Activated T-cell treated with anti-CD3 and anti-CD28 coated beads, Interleukin-2, amount 50 U/mL, for 4 hours (primary cell): ENCODE data around the gene FBXW4. TPM values are rescaled to one million over a fixed set of nuclear protein-coding genes. Genes with fewer than 3 reads are reported as not detected.

Experiments
- ATAC-seq, 2 donors: fragments of 200-7000 bp; cut with Tn5 transposase; one replicate each; pipeline ENCODE4 v1.10.0; 2021
- DNase-seq: peaks from one replicate; pipeline ENCODE4 v3.0.0-alpha.2; 2020
- H3K27me3 Mint-ChIP-seq: one replicate; pipeline ENCODE4 v1.8.0; 2021; ENCODE audit warnings: low read depth, mixed read lengths
- H3K36me3 Mint-ChIP-seq: one replicate; pipeline ENCODE4 v1.8.0; 2022; ENCODE audit warnings: mixed read lengths; ENCODE audit not compliant: insufficient read depth
- H3K4me1 Mint-ChIP-seq: one replicate; pipeline ENCODE4 v1.8.0; 2021; ENCODE audit warnings: low read depth, mixed read lengths
- H3K4me3 Mint-ChIP-seq: one replicate; pipeline ENCODE4 v1.8.0; 2021; ENCODE audit warnings: mild to moderate bottlenecking, moderate library complexity, mixed read lengths
- H3K9me3 Mint-ChIP-seq: one replicate; pipeline ENCODE4 v1.8.0; 2021; ENCODE audit warnings: mixed read lengths
- total RNA-seq, 3 donors: library from RNA; stranded (reverse); gene quantifications; one replicate each; pipeline ENCODE4 v1.2.1, GENCODE V29; 2021

Gene FBXW4
- total RNA-seq, 3 donors from 2014 or later = 23.8 to 26.8 (median 25.2) TPM

- DNase-seq (no peak), ATAC-seq (no peak)
- Mint-ChIP-seq H3K4me3 (no peak overlapping the region), H3K4me1 (no peaks in the 10 kb centered on the region), H3K36me3 (peaks cover 28% of the 10 kb centered on the region), H3K27me3 (no peaks in the 10 kb centered on the region), H3K9me3 (no peaks in the 10 kb centered on the region)
Measured at GRCh38 chr10:101625821-101626412, 69.1 kb downstream of the FBXW4 start.

DNA sequence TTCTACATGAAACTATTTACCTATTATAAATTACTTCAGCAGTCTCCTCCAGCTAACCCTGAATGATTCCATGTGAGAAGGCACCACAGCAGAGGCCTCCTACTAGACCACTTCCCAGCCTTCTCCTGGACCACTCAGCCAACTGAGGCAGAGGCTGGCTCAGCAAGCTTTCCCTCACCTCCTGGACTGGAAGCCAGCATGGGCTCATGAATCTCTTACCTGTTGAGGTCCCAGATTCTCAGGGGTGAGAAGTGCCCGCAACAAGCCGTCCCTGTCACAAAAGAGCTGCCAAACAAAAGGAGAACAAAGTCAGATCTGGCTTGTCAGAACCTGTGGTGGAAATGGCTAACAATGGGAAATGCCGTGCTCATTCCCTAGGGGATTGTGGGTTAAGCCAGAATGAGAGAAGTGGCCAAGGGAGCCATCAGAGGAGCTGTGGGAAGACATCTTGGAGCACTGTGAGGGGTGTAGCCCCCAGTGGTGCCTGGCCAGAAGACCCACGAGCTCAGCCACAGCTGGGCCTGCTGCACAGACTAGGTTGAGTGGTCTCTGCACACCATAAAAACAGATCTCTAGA, 70.4 kb downstream of the FBXW4 start:
- DNase-seq = no peak
- H3K36me3 Mint-ChIP-seq = peaks cover 23% of the 10 kb centered on the region
- no peak for ATAC-seq
- H3K4me1 Mint-ChIP-seq = no peaks in the 10 kb centered on the region
- no peaks in the 10 kb centered on the region for H3K27me3 Mint-ChIP-seq
- H3K9me3 Mint-ChIP-seq = no peaks in the 10 kb centered on the region
- H3K4me3 Mint-ChIP-seq = no peak overlapping the region

DNA sequence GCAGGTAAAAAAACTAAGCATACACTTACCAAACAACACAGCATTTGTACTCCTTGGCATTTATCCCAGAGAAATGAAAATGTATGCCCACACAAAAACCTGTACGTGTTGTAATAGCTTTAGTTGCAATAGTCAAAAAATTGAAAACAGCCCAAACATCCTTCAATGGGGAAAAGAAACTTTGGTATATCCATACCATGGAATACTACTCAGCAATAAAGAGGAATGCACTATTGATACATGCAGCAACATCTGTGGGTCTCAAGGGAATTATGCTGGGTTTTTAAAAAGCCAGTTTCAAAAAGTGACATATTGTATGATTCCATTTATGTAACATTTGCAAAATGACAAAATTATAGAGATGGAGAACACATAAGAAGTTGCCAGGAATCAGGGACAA, 71.4 kb downstream of the FBXW4 start:
- Mint-ChIP-seq H3K27me3 (no peaks in the 10 kb centered on the region), H3K4me1 (no peaks in the 10 kb centered on the region), H3K36me3 (peaks cover 23% of the 10 kb centered on the region), H3K4me3 (no peak overlapping the region), H3K9me3 (no peaks in the 10 kb centered on the region)
- DNase-seq = no peak
- no peak for ATAC-seq

- DNase-seq = no peak
- Mint-ChIP-seq H3K4me1 (peaks cover 3% of the 10 kb centered on the region), H3K36me3 (peaks cover 26% of the 10 kb centered on the region)
Measured at GRCh38 chr10:101619983-101620382, 75.0 kb downstream of the FBXW4 start.

DNA sequence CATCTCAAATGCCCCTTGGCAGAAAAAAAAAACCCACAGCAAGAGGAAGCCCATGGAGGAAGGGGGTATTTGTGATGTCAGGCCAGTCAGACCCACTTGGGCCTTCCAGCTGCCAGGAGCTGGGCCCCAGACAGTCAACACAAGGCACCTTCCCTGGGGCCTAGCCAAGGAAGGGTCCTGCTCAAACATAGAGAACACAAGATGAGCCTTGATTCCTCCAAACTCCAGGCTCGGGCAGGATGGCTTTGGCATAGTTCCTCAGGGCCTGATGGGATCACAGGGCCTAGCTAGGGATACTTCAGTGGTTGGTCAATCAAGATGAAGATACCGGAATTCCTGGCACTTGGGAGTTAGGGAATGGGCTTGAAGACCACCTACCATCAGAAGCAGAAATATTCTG, 76.1 kb downstream of the FBXW4 start:
- no peaks in the 10 kb centered on the region for H3K9me3 Mint-ChIP-seq
- peaks cover 3% of the 10 kb centered on the region for H3K4me1 Mint-ChIP-seq
- no peak overlapping the region for H3K4me3 Mint-ChIP-seq
- peaks cover 22% of the 10 kb centered on the region for H3K36me3 Mint-ChIP-seq
- H3K27me3 Mint-ChIP-seq = no peaks in the 10 kb centered on the region
- no peak for DNase-seq
- no peak for ATAC-seq

More at GRCh38 chr10:101619983-101620382, 75.0 kb downstream of the FBXW4 start:
- Mint-ChIP-seq H3K27me3 (no peaks in the 10 kb centered on the region), H3K4me3 (no peak overlapping the region), H3K9me3 (no peaks in the 10 kb centered on the region)
- ATAC-seq = no peak

- Mint-ChIP-seq H3K4me1 (peaks cover 3% of the 10 kb centered on the region), H3K36me3 (peaks cover 18% of the 10 kb centered on the region), H3K27me3 (no peaks in the 10 kb centered on the region), H3K9me3 (no peaks in the 10 kb centered on the region), H3K4me3 (no peak overlapping the region)
- ATAC-seq (no peak), DNase-seq (no peak)
Measured at GRCh38 chr10:101617824-101618568, 77.0 kb downstream of the FBXW4 start.

- Mint-ChIP-seq H3K4me3 (no peak overlapping the region), H3K36me3 (peaks cover 15% of the 10 kb centered on the region), H3K9me3 (no peaks in the 10 kb centered on the region), H3K4me1 (peaks cover 3% of the 10 kb centered on the region), H3K27me3 (no peaks in the 10 kb centered on the region)
- ATAC-seq = no peak
- no peak for DNase-seq
Measured at GRCh38 chr10:101617102-101617823, 77.7 kb downstream of the FBXW4 start.

DNA sequence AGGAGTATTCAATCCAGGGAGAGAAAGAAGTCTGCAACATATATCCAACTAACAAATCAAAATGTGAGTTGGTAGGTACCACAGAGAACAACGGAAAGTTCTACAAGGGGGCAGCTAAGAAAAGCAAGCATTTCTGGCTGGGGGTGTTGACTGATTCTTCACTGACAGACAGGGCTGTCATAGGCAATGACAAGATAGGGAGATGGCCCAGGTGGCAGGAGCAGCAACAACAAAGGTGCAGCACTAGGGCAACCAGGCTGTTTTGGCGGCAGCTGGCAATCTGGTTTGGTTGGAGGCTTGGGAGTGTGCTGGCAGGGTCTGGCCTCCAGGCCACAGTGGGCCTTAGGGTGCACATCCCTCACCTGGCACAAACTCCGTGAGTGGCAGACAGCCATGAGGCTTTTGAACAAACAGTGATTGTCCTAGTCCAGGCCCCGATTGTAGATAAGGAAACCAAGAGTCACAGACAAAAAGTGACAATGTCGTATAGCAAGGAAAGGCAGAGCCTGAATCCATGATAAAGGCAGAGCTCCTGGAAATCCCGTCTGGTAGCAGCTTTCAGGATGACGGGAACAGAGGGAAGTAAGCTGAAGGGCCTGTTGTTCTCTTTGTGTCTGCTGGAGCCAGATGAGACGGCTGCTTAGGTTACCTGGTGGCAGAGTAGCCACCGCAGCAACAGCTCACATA, 78.4 kb downstream of the FBXW4 start:
- H3K27me3 Mint-ChIP-seq = no peaks in the 10 kb centered on the region
- peaks cover 3% of the 10 kb centered on the region for H3K4me1 Mint-ChIP-seq
- DNase-seq (no peak), ATAC-seq (no peak)
- no peak overlapping the region for H3K4me3 Mint-ChIP-seq
- H3K9me3 Mint-ChIP-seq = no peaks in the 10 kb centered on the region
- peaks cover 10% of the 10 kb centered on the region for H3K36me3 Mint-ChIP-seq

DNA sequence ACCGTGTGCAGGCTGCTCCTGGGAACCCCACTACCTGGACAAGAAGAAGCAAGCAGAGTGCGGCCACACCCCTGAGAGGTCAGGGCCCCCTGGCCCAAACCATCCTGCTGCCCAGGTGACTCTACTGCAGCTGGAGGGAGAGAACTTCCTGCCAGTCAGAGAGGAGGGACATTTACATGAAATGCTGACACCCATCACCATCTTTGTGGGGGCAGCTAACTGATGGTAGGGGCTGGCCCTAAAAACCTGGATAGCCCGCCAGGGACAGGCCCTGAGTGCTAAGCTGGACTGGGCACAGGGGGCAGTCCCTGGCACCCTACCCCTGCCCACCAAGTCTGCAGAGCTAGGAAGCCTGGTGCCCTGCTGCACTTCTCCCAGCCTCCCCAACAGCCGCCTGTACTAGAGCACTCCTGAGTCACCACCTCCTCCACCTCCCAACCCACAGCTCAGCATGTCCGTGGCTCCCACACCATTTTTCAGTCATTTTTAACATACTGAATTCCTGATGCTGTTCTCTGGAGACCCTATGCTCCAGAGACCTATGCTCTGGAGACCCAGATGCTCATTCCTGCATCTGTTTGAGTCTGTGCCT, 79.3 kb downstream of the FBXW4 start:
- ATAC-seq = no peak
- H3K4me3 Mint-ChIP-seq = no peak overlapping the region
- no peaks in the 10 kb centered on the region for H3K9me3 Mint-ChIP-seq
- H3K36me3 Mint-ChIP-seq = peaks cover 8% of the 10 kb centered on the region
- H3K4me1 Mint-ChIP-seq = peaks cover 3% of the 10 kb centered on the region
- DNase-seq = no peak
- H3K27me3 Mint-ChIP-seq = no peaks in the 10 kb centered on the region

DNA sequence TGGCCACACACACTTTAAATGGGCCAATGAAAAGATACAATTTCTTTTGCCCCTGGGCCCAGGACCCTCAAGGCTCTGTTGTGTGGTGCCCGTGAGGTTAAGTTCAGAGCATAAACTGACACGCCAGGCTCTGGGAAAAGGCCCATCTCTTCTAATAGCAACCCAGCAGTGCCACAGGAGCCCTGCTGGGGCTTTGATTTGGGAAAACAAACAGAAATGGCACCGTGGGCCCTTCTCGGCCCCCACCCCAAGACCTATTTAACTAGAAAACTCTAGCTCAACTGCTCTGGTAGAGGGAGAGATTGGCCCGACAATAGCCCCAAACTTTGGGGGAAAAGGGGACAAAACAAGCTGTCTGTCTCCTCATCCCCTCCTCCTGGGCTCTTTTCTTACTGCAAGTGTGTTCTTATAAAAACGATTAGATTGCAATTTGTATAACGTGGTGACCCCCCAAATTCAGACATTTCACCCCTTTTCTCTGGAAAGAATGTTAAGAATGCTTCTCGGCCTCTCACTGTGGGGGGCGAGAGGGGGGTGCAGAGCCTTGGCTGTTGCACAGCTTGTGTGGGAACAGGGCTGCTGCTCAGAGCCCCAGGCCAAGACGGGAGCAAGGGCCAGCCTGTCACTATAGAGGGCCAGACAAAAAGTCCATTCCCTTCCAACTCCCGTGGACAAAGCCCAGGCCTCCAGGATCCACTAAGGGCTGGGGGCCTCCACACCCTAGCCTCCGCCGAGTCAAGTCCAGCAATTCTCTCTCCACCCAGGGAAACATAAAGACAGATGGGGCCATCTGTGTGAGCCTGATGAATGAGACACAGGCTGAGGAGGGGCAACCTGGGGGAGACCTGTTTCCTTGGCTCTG, 80.1 kb downstream of the FBXW4 start:
- no peak for ATAC-seq
- Mint-ChIP-seq H3K4me1 (peaks cover 3% of the 10 kb centered on the region), H3K9me3 (no peaks in the 10 kb centered on the region), H3K36me3 (peaks cover 7% of the 10 kb centered on the region), H3K27me3 (no peaks in the 10 kb centered on the region), H3K4me3 (no peak overlapping the region)
- DNase-seq = no peak

- no peaks in the 10 kb centered on the region for H3K27me3 Mint-ChIP-seq
- peaks cover 7% of the 10 kb centered on the region for H3K36me3 Mint-ChIP-seq
Measured at GRCh38 chr10:101613646-101614045, 81.3 kb downstream of the FBXW4 start.

GRCh38 chr10:101612872-101613271, 82.1 kb downstream of the FBXW4 start:
- Mint-ChIP-seq H3K4me3 (no peak overlapping the region), H3K27me3 (no peaks in the 10 kb centered on the region), H3K36me3 (peaks cover 3% of the 10 kb centered on the region), H3K4me1 (peaks cover under 1% of the 10 kb centered on the region), H3K9me3 (no peaks in the 10 kb centered on the region)
- ATAC-seq (no peak), DNase-seq (no peak)

More at GRCh38 chr10:101613646-101614045, 81.3 kb downstream of the FBXW4 start:
- no peak for ATAC-seq
- Mint-ChIP-seq H3K9me3 (no peaks in the 10 kb centered on the region), H3K4me3 (no peak overlapping the region), H3K4me1 (peaks cover 3% of the 10 kb centered on the region)
- no peak for DNase-seq

- no peaks in the 10 kb centered on the region for H3K9me3 Mint-ChIP-seq
- no peak for ATAC-seq
- H3K36me3 Mint-ChIP-seq = peaks cover 3% of the 10 kb centered on the region
- H3K4me1 Mint-ChIP-seq = no peaks in the 10 kb centered on the region
- H3K27me3 Mint-ChIP-seq = no peaks in the 10 kb centered on the region
- no peak overlapping the region for H3K4me3 Mint-ChIP-seq
- no peak for DNase-seq
Measured at GRCh38 chr10:101612086-101612485, 82.9 kb downstream of the FBXW4 start.
